DMS53 treated with DMSO at 0.1 percent for 48 hours (cell line): Measurements from ENCODE around the gene FKBP14.
"Not testable (repeated sequence)": the region's sequence is repeated elsewhere in the genome, so short reads cannot be mapped to it uniquely, and the experiment has no call there.

ENCODE experiments used
- DNase-seq: peaks from one replicate; lab custom pipeline; 2025; ENCODE audit not compliant: unreplicated experiment; lab: John Stamatoyannopoulos, UW

FKBP14 gene, protein sequence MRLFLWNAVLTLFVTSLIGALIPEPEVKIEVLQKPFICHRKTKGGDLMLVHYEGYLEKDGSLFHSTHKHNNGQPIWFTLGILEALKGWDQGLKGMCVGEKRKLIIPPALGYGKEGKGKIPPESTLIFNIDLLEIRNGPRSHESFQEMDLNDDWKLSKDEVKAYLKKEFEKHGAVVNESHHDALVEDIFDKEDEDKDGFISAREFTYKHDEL

DNA sequence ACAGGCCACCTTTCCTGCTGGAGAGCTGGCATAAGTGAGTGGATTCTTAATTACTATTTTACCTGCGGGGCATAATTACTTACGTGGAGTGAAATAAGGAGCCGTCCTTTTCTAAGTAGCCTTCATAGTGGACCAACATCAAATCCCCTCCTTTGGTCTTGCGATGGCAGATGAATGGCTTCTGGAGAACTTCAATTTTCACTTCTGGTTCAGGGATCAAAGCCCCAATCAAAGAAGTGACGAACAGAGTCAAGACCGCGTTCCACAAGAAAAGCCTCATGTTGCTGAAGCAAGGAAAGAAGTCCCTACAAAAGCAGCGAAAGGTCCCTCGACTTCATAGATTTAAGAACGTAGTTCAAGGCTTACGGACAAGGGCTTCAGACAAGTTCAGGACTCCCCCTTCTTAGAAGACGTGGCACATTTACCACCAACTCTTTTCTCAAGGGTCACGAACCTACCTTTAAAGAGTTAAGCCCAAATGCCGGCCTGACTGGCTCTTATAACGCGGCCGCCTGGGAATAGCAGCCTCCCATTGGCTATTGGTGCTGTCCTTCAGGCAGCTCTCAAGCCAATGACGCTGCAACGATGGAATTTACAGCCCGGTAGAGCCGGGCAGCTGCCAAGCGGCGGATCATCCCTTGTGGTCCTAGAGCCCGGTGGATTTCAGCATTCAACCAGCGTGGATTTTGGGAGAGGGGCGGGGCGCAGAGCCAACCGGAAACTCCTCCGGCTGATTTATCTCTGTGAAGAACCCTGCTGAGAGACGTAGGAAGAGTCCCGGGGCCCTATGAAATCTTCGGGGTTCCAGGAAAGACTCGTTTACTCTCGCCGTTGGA, at the start of gene FKBP14:
Gene FKBP14 (minus strand): TSS at position 474 of the 836 bp plus-strand sequence. CDS start 194 bp downstream, at position 280.
- peak; percentile 100 for DNase-seq

DNA sequence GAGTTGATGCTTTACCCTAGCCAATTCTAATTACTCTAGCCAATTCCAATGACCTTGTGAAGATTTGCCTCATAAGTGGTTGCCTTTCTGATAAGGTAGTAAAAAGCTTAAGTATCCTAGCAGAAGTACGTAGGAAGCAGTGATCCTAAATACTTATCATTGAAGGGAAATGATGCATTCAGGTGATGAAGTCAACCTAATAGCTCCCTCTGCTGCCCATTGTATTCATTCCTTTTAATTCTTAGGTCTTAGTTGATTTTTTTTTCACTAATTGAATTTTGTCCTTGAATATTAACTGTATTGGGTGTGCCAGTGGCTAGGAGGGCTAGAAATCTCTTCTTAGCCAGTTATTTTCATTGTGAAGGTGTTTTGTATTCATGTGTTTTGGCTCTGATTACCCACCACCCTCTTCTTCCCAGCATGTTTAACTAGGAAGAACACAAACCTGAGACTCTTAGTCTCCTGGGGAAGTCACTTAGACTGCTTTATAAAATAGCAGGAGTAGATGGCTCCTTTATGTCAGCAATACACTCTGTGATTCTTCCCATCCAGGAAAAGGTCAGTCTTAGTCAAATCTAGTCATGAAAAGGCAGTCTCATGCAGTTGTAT, 48.0 kb upstream of the FKBP14 start:
- peak; percentile 72 for DNase-seq

DNA sequence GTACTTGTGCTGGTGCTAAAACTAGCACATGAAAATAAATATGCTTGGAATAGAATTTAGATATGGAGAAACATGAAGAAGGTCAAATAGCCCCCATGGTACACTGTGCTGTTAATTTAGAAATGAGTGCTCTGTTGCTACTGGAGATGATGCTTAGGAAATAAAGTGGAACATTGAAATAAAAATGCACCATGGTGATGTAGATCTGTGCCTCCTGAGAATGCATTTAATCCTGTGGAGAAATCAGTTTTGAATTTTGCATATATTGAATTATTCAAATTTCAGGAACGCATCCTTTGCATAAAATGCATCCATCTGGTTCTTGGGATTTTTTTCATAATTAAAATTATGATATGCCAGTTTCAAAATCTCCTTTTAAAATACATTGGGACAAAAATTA, 46.2 kb upstream of the FKBP14 start:
- DNase-seq, result no peak

DNA sequence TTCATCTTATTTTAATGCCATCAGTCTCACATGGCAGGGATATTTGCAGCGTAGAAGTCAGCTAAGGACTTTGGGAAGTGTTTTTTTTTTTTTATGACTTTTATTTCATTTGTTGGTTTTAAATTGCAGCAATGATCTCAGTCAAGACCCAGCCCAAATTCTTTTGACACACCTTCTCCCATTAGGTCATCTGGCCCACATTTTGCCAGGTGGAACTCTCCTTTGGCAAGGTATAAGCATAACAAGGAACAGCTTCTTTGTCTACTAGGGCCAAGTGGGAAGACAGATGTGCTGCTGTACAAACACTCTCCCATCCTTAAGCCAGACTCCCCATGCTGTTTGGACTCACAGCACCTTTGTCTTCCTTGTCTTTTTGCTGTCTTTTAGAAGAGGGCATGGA, 43.5 kb upstream of the FKBP14 start:
- DNase-seq, result no peak

DNA sequence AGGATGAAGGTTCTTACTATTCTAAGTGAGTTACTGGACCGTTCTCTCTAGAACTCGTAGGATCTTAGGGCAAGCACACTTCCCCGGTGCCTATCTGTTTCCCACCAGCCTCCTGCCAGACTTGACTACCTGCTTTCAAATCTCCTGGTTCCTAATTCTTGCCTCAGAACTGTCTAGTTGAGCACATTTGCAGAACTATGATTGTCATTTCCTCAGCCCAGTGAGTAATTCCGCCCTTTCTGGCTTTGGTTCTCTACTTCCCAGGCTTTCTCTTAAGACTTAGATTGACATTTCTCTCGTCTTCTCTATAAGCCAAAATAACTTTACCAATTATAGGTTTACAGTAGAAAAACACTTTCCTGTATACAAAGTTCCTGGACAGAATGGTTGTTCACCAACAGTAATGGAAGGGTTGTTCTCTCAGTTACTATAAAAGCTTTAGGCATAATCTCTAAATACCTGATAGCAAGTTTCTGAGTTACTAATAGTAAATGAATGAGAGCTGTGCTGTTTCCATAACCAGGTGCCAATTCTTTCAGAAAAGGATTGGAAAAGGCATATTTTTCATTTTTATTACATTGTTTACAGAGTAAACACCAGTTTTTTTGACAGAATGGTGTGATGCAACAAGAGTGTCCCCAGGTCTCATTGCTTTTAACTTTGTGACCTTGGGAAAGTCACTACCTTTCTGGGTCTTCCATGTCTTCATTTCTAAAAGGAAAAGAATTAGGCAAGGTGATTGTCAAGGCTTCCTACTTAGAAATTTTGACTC, 42.8 kb upstream of the FKBP14 start:
- DNase-seq, result no peak

DNA sequence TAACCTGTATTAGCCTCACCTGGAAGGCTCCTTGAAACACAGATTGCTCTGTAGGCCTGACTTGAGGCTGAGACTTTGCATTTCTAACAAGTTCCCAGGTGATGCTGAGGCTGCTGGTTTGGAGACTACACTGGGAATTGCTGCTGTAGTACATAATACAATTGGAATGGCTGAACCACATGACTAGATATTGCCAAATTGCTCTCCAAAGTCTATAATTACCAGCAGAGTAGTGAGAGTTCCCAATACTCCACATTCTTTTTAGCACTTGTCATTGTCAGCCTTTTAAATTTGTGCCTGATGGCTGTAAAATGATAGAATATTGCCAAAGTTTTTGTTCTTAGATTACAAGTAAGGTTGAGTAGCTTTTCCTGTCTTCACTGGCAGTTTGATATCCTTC, 41.6 kb upstream of the FKBP14 start:
- no peak for DNase-seq

DNA sequence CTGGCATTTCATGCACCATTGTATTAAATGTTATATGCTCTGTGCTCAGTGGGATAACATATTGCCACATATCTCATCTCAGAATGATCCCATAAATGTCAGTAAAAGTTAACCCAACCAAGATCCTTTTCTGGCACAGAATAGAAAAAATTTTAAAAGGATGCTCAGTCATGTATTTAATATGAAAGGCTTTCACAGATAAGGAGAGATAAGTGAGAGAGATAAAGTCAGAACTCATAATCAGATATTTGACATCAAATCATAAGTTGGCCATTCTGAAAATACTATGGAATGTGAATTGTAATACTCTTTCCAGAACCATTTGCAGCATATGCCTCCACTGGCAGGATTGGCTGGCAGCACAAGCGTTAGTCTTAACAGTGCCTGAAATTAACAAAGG, 40.2 kb upstream of the FKBP14 start:
- DNase-seq, result no peak

DNA sequence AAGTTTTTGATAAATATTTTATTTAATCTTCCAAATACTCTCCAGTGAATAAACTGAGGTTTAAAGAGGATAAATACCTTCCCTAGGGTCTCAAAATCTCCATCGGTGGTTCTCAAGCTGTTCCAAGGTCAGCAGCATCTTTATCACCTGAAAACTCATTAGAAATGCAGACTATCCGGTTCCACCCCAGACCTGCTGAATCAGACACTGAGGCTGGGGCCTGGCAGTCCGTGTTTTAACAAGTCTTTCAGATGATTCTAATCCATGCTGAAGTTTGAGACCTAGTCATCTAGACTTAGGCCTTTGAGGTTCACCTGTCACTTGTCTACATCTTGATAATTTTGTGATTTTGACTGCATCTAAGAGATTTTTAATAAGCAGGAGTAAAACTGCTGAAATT, 39.2 kb upstream of the FKBP14 start:
- DNase-seq, result no peak

DNA sequence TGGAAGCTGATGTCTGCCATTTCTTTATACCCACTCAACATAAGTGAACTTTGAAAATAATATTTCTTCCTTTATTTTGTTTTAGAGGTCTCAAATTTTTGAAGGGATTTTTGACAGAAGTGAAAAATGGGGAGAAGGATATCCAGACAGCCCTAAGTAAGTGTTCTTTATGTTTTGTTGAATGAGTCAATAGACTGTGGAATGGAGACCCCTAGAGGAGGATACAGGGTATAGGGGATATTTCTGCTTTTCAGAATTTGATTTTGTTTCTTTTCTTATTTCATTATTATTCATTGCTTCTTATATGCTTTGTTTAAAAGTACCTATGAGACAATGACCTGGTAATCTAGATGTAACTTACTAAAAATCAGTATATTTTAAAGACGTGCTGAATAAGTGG, 36.1 kb upstream of the FKBP14 start:
- peak; percentile 36 for DNase-seq

DNA sequence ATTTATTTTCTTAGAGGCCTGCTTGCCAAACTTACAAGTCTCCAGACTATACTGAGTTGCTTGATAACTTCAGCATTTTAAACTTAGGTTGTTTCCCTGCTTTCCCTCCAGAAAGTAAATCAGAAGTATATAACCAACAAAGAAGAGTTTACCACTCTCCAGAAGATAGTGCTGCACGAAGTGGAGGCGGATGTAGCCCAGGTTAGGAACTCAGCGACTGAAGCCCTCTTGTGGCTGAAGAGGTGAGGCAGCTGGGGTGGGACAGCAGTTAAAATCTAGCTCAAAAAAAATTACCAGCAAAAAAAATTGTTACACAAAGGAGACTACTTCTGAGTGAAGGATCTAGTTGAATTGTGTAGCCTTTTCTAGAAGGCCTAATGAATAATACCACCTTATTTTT, 35.3 kb upstream of the FKBP14 start:
- not testable (repeated sequence) for DNase-seq

DNA sequence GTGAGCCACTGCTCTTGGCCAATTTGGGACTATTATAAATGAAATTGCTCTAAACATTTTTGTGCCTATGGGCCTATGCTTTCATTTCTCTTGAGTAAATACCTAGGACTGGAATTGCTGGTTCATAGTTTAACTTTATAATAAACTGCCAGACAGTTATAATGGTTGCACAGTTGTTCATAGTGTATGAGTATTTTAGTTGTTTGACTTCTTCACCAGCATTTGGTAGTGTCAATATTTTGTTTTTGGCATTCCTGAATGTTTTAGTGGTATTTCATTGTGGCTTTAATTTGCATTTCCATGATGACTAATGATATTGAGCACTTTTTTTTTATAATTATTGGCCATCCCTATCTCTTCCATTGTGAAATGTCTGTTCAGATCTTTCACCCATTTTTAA, 31.2 kb upstream of the FKBP14 start:
- no peak for DNase-seq

DNA sequence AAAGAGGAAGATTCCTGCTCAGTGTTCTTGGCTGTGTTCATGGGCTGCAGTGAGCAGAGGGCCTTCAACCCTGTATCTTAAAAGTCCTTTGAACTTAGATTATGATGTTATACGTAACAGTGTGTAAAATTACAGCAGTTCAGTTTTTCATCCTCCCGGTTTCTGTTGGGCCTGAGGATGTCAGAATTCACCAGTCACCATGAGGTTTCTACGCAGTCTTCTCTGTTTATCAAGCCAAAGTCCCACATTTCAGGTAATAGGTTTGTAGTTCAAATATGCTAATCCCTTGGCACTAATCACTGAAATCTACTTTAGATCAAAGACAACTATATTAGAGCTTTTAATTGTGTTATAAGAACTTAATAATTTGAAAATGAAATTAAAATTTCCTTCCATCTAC, 26.6 kb upstream of the FKBP14 start:
- DNase-seq, result no peak

DNA sequence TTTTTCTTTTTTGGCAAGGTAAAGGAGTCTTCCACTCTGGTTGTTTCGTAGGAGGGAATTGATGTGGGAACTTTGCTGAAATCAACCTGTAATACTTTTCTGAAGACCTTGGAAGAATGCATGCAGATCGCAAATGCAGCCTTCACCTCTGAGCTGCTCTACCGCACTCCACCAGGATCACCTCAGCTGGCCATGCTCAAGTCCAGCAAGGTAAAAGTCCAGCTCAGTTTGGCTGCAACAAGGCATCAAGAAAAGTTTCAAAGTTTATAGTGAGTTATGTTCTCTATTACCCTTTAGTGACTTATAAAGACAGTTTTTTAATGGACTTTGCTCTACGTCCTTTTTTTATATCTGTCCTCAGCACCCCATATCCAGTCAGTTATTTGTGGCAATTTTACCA, 22.7 kb upstream of the FKBP14 start:
- DNase-seq, result no peak

DNA sequence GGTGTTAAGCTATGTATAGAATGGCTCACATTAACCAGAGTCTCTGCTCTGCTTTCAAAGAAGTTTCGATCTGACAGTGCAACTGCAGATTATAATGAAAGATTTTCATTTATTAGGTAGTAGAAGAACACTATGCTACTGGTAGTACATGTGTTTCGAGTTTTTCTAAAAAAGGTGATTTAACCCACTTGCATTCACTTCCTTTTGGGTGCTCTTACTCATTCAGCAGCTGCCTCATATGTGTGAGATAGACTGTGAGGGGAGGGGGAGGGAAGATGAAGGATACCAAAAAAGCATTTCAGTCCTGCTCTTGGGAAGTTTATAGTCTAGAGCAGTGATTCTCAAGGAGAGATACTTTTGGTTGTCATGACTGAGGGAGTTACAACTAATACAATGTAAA, 22.1 kb upstream of the FKBP14 start:
- DNase-seq, result no peak

DNA sequence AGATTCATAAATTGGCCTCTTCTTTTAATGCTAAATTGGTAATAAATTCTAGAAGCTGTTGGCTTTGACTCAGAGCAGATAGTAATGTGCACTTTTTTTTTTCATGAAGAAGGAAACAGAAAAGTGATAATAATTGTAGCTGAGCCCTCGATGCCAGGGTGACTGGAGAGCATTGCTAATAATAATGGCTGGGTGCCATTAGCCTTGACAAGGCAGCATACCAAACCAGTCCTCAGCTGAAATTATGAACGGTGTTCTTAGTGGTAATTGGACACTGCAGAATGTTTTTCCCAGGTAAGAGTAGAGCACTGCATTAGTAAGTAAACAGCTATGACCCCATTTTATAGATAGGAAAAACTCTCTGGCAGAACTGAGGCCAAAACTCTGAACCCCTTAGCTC, 20.6 kb upstream of the FKBP14 start:
- DNase-seq, result no peak

DNA sequence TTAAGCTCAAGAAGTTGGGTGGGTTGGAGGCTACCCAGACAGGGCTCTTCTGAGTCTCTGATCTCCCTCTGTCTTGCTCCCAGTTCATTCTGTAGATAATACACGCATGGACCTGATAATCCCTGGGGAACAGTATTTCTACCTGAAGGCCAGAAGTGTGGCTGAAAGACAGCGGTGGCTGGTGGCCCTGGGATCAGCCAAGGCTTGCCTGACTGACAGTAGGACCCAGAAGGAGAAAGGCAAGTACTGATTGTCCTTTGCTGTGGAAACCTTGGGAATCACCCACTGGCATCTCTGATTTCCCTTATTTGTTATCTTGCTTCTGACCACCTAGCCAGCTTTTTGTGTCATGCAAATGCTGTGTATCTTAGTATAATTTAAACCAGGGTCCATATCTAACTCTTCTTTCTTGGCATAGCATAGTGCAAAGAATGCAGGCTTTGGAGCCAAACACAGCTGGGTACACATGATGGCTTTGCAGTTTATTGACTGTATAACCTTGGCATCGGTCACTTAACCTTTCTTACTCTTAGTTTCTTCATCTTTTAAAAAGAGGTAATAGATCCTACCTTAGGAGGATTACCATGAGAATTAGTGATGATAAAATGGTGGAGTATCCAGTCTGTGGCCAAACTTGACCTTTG, 19.7 kb upstream of the FKBP14 start:
- DNase-seq, result no peak

DNA sequence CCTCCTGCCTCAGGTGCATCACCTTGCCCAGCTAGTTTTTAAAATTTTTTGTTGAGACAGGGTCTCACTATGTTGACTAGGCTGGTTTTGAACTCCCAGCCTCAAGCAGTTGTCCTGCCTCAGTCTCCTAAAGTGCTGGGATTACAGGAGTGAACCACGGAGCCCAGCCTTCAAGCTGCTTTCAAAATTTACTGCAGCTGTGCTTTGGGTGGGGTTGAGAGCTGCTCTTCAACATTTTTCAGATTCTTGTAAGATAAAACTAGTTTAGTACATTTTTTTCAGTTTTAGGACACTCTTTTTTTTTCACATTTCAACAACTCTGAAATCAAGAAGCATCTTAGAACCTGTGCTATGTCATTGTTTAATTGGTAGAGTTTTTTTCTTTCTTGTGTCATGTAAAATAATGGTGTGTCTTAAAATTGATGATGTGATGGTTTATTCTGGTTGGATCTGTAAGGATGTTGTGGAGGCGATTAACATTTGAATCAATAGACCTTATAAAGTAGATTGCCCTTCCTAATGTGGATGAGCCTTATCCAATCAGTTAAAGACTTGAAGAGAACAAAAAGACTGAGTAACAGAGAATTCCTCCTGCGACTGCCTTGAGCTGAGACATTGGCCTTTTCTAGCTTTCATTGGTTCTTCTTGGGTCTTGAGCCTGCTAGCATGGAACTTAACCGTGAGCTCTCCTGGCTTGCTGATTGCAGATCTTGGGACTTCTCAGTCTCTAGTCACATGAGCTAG, 15.2 kb upstream of the FKBP14 start:
- DNase-seq, result no peak

DNA sequence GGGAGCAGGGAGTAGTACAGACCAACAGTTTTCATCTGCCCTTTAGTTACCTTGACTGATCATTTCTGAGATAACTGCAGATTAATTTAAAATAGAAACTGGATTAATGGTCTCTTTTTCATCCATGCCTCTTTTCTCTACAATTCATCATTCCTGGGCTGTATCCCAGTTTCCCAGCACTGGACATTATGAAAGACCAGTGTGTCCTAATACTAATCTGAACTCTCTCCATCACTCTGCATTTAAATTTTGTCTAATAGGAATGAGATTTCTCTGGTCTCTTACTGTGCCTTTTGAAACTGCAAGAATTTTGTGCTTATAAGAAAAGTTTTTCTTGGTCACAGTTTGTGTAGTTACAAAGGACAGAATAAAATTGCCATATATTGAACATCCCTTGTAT, 14.4 kb upstream of the FKBP14 start:
- no peak for DNase-seq

DNA sequence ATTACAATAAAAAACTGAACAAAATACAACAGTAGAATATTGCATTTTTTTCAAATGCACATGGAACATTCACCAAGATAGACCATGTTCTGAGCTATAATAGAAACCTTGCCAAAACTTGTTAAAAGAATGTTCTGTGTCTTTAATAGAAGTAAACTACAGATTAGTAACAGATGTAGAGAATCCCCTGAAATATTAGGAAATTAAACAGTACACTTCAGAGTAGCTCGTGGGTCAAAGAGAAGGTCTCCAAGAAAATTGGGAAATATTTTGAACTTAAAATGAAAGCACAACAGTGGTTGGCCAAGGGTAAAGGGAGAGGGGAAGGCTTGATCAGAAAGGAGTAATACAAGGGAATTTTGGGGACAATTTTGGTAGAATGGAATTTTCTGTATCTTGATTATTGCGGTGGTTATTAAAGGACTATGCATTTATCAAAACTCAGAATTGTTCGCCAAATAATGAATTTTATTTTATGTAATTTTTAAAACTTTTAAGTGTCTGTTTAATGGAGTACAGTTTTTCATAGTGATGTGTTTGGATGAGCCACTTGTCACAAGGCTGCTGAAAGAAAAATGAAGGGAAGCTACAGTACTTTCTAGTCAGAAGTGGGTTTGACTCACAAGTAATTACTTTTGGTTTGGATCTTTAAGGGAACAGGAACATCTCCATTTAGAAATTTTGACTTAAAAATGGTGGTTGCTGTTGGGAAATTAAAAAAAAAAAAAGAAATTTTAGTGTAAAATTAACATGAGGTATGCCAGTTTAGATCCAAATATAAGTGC, 11.9 kb upstream of the FKBP14 start:
- no peak for DNase-seq

DNA sequence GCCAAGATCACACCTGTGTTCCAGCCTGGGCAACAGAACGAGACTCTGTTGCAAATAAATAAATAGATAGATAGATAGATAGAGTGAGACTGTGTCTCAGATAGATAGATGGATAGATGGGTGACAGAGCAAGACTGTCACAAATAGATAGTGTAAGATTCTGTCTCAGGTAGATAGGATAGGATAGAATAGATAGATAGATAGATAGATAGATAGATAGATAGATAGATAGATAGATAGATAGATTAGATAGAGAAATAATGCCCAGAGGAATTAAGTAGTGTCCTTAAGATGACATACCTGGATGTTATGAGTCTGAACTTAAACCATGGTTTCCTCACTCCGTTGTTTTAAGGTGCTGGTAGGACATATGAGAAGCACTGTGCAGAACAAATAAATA, 9.7 kb upstream of the FKBP14 start:
- DNase-seq, result no peak
